Stimulated activated CD8-positive, alpha-beta memory T cell treated with anti-CD3 and anti-CD28 coated beads, Interleukin-7, amount 100 ng/mL, for 48 hours (primary cell): ENCODE results near the gene FGFR3.
"Not testable (repeated sequence)": the region's sequence is repeated elsewhere in the genome, so short reads cannot be mapped to it uniquely, and the experiment has no call there.

Source experiments
- DNase-seq, 2 donors: peaks; one replicate each; pipeline ENCODE4 v3.0.0-alpha.2; 2020; ENCODE audit warnings: low read depth in 1 of 2; ENCODE audit errors: extremely low read depth in 1 of 2

The FGFR3 gene

GRCh38 chr4:1836650-1837049 lies 43.6 kb downstream of the FGFR3 start:
- no peak for DNase-seq

GRCh38 chr4:1837069-1837468 lies 44.0 kb downstream of the FGFR3 start:
- no peak for DNase-seq

GRCh38 chr4:1839282-1839681 lies 46.2 kb downstream of the FGFR3 start:
- DNase-seq: no peak

- no peak for DNase-seq
These were observed 48.3 kb downstream of the FGFR3 start for GRCh38 chr4:1841201-1841886.

GRCh38 chr4:1841887-1842210 lies 48.8 kb downstream of the FGFR3 start:
- DNase-seq: no peak

- no peak for DNase-seq
These were observed 49.3 kb downstream of the FGFR3 start for GRCh38 chr4:1842339-1842895.

- no peak for DNase-seq
These were observed 49.9 kb downstream of the FGFR3 start for GRCh38 chr4:1842993-1843448.

GRCh38 chr4:1843852-1844251 lies 50.8 kb downstream of the FGFR3 start:
- no peak for DNase-seq

GRCh38 chr4:1844618-1845017 lies 51.5 kb downstream of the FGFR3 start:
- DNase-seq: not testable (repeated sequence)

GRCh38 chr4:1846580-1846979 lies 53.5 kb downstream of the FGFR3 start:
- DNase-seq: no peak

GRCh38 chr4:1850276-1850675 lies 57.2 kb downstream of the FGFR3 start:
- no peak for DNase-seq

- no peak for DNase-seq
These were observed 58.1 kb downstream of the FGFR3 start for GRCh38 chr4:1851160-1851559.

- no peak for DNase-seq
These were observed 58.7 kb downstream of the FGFR3 start for GRCh38 chr4:1851575-1852410.

- DNase-seq: no peak
These were observed 60.0 kb downstream of the FGFR3 start for GRCh38 chr4:1852904-1853623.

GRCh38 chr4:1854752-1855151 lies 61.7 kb downstream of the FGFR3 start:
- DNase-seq: no peak

- DNase-seq: no peak
These were observed 62.4 kb downstream of the FGFR3 start for GRCh38 chr4:1855333-1856070.

- peak; percentile 93 to 95 for DNase-seq
These were observed 63.2 kb downstream of the FGFR3 start, which contains the start of gene LETM1 for GRCh38 chr4:1856071-1856942. TSS of gene LETM1 (minus strand) at chr4:1856156. CDS start at chr4:1855950, 206 bp downstream.

- DNase-seq: no peak
These were observed 64.0 kb downstream of the FGFR3 start for GRCh38 chr4:1856943-1857699.

GRCh38 chr4:1857931-1858330 lies 64.8 kb downstream of the FGFR3 start:
- no peak for DNase-seq
